ENCODE data around the gene PPP1R1C.
"Not testable (repeated sequence)": the region's sequence is repeated elsewhere in the genome, so short reads cannot be mapped to it uniquely, and the experiment has no call there.

The PPP1R1C gene

GRCh38 chr2:182015334-182016109 lies 29.9 kb downstream of the PPP1R1C start:
- no peak for DNase-seq

- no peak for DNase-seq
These were observed 32.6 kb downstream of the PPP1R1C start for GRCh38 chr2:182018218-182018617.

GRCh38 chr2:182019731-182020130 lies 34.1 kb downstream of the PPP1R1C start:
- no peak for DNase-seq

GRCh38 chr2:182020286-182021070 lies 34.8 kb downstream of the PPP1R1C start:
- no peak for DNase-seq

GRCh38 chr2:182023235-182023634 lies 37.6 kb downstream of the PPP1R1C start:
- no peak for DNase-seq

- not testable (repeated sequence) for DNase-seq
These were observed 45.2 kb downstream of the PPP1R1C start for GRCh38 chr2:182030875-182031274.

GRCh38 chr2:182031956-182032355 lies 46.3 kb downstream of the PPP1R1C start:
- DNase-seq: no peak

- DNase-seq: no peak
These were observed 47.8 kb downstream of the PPP1R1C start for GRCh38 chr2:182033449-182033848.

GRCh38 chr2:182038576-182038975 lies 52.9 kb downstream of the PPP1R1C start:
- no peak for DNase-seq

GRCh38 chr2:182043021-182043420 lies 57.4 kb downstream of the PPP1R1C start:
- DNase-seq: no peak

- DNase-seq: no peak
These were observed 58.2 kb downstream of the PPP1R1C start for GRCh38 chr2:182043861-182044260.

GRCh38 chr2:182047544-182047943 lies 61.9 kb downstream of the PPP1R1C start:
- DNase-seq: no peak

- DNase-seq: no peak
These were observed 62.4 kb downstream of the PPP1R1C start for GRCh38 chr2:182048088-182048487.

- no peak for DNase-seq
These were observed 63.0 kb downstream of the PPP1R1C start for GRCh38 chr2:182048621-182049020.

GRCh38 chr2:182049372-182050148 lies 63.9 kb downstream of the PPP1R1C start:
- no peak for DNase-seq

- no peak for DNase-seq
These were observed 64.9 kb downstream of the PPP1R1C start for GRCh38 chr2:182050333-182051135.

- no peak for DNase-seq
These were observed 70.3 kb downstream of the PPP1R1C start for GRCh38 chr2:182055993-182056392.

- no peak for DNase-seq
These were observed 71.3 kb downstream of the PPP1R1C start for GRCh38 chr2:182057002-182057401.

GRCh38 chr2:182058056-182058455 lies 72.4 kb downstream of the PPP1R1C start:
- DNase-seq: no peak

GRCh38 chr2:182061739-182062138 lies 76.1 kb downstream of the PPP1R1C start:
- DNase-seq: no peak

- no peak for DNase-seq
These were observed 76.8 kb downstream of the PPP1R1C start for GRCh38 chr2:182062329-182062972.

All from right forelimb (tissue), 1 donor.